Measurements from ENCODE around the gene TPRX2. TPM values are rescaled to one million over a fixed set of nuclear protein-coding genes. Genes with fewer than 3 reads are reported as not detected.
"Not testable (repeated sequence)": the region's sequence is repeated elsewhere in the genome, so short reads cannot be mapped to it uniquely, and the experiment has no call there.

The TPRX2 gene
- polyA plus RNA-seq, 5 donors, result not detected

GRCh38 chr19:47860602-47861297, 1.7 kb downstream of the TPRX2 start:
- DNase-seq, result no peak

- DNase-seq, result no peak
Observed at GRCh38 chr19:47861630-47862029, 2.6 kb downstream of the TPRX2 start.

GRCh38 chr19:47863514-47863936, 4.5 kb downstream of the TPRX2 start:
- peak; percentile 62 to 73 for DNase-seq

GRCh38 chr19:47865166-47865565, 6.1 kb downstream of the TPRX2 start:
- DNase-seq, result no peak

- DNase-seq, result no peak
Observed at GRCh38 chr19:47878906-47879305, 19.9 kb downstream of the TPRX2 start.

GRCh38 chr19:47879385-47879784, 20.4 kb downstream of the TPRX2 start:
- not testable (repeated sequence) for DNase-seq

- no peak for DNase-seq
Observed at GRCh38 chr19:47881757-47882156, 22.7 kb downstream of the TPRX2 start.

- no peak for DNase-seq
Observed at GRCh38 chr19:47882890-47883289, 23.9 kb downstream of the TPRX2 start.

GRCh38 chr19:47885067-47885463, 26.0 kb downstream of the TPRX2 start:
- no peak for DNase-seq

- no peak for DNase-seq
Observed at GRCh38 chr19:47886010-47886559, 27.1 kb downstream of the TPRX2 start, which contains the start of gene SULT2A1. TSS of gene SULT2A1 (minus strand) at chr19:47886315. CDS start at chr19:47886257, 58 bp downstream.

GRCh38 chr19:47890865-47891621, 32.0 kb downstream of the TPRX2 start:
- no peak for DNase-seq

- DNase-seq, result no peak
Observed at GRCh38 chr19:47891622-47891922, 32.5 kb downstream of the TPRX2 start.

- peak; percentile 37 to 50 for DNase-seq
Observed at GRCh38 chr19:47891923-47892666, 33.1 kb downstream of the TPRX2 start.

GRCh38 chr19:47895165-47895782, 36.2 kb downstream of the TPRX2 start:
- no peak for DNase-seq

- no peak for DNase-seq
Observed at GRCh38 chr19:47896019-47896418, 37.0 kb downstream of the TPRX2 start.

GRCh38 chr19:47896773-47897172, 37.7 kb downstream of the TPRX2 start:
- DNase-seq, result no peak

- no peak for DNase-seq
Observed at GRCh38 chr19:47897861-47898260, 38.8 kb downstream of the TPRX2 start.

- no peak for DNase-seq
Observed at GRCh38 chr19:47899335-47899734, 40.3 kb downstream of the TPRX2 start.

- DNase-seq, result no peak
Observed at GRCh38 chr19:47901370-47901769, 42.3 kb downstream of the TPRX2 start.

- DNase-seq, result not testable (repeated sequence)
Observed at GRCh38 chr19:47909350-47909749, 50.3 kb downstream of the TPRX2 start.

- not testable (repeated sequence) for DNase-seq
Observed at GRCh38 chr19:47910191-47910590, 51.2 kb downstream of the TPRX2 start.
